Urinary bladder (tissue), 4 donors: ENCODE measurements around the gene NR3C2. TPM values are rescaled to one million over a fixed set of nuclear protein-coding genes. Genes with fewer than 3 reads are reported as not detected.
A peak's percentile ranks its signal among the peaks of the same experiment; 100 is the strongest.

Source experiments
- DNase-seq: peaks from one replicate; pipeline ENCODE4 v3.0.0-alpha.2; 2015; ENCODE audit errors: extremely low spot score
- H3K27ac ChIP-seq: one replicate; pipeline ENCODE4 v1.5.1; 2013; ENCODE audit warnings: low read depth, mild to moderate bottlenecking, moderate library complexity
- H3K36me3 ChIP-seq: one replicate; pipeline ENCODE4 v1.6.1; 2013; ENCODE audit warnings: mild to moderate bottlenecking, moderate library complexity; ENCODE audit not compliant: insufficient read depth
- H3K4me1 ChIP-seq: one replicate; pipeline ENCODE4 v1.6.1; 2013; ENCODE audit warnings: mild to moderate bottlenecking, moderate library complexity; ENCODE audit not compliant: insufficient read depth
- H3K4me3 ChIP-seq: one replicate; pipeline ENCODE4 v1.5.1; 2013; ENCODE audit warnings: low read depth, low read length
- WGBS: extraction: QIAGEN DNeasy Blood & Tissue Kit; methylation state at CpG from one replicate; pipeline ENCODE4 v1.1.7; 2013; 5-methylcytosine and 5-hydroxymethylcytosine counted together
- polyA plus RNA-seq: library from polyadenylated mRNA; stranded (reverse); fragments of 200-250 nt; gene quantifications from one replicate; pipeline ENCODE4 v1.2.3, GENCODE V29; 2013
- total RNA-seq: library from RNA; depleted of rRNA; stranded (reverse); fragments of >200 nt; gene quantifications from one replicate; pipeline ENCODE4 v1.2.3, GENCODE V29; 2014
- donor health status: healthy with polysubstance abuse.
- donor health status: healthy.

Gene NR3C2
- total and polyA plus RNA-seq, 2 donors = 15.5 to 19.1 TPM

DNA sequence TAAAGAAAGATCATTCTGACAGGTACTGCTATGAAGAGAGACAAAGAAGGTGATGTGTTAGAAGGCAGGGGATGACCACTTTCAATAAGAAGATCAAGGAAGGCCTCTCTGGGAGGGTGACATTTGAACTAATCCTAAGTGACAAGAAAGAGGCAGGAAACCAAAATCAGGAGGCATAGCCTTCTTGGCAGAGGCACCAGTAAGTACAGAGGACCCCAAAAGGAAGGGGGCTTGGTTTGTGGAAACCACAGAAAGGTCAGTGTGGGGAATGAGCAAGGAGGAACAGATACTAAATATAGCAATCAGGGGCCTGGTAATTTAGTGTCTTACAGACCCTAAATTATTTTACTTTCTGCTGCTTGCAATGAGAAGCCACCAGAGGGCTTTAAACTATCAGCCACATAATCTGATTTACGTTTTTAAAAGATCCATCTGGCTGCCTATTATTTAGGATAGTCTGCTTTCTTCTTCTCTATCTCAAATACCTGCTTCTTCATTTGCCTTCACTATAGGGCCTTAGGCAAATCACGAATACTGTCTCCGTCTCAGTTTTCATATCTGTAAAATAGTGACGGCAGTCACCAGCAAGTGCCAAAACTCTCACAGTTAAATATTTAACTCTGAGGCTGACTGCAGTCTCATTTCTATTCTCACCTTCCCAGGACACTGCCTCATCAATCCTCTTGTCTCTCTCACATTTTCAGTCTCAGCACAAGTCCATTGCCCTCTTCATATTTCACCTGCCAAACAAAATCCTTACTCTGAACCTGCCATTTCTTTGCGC lies 16.7 kb downstream of the NR3C2 start:
- DNase-seq = no peak
- Histone ChIP-seq H3K36me3 (no peaks in the 10 kb centered on the region), H3K4me1 (no peaks in the 10 kb centered on the region), H3K27ac (no peak overlapping the region), H3K4me3 (no peak overlapping the region)
- WGBS = 70% methylated on average over 5 of the region's 5 CpGs

DNA sequence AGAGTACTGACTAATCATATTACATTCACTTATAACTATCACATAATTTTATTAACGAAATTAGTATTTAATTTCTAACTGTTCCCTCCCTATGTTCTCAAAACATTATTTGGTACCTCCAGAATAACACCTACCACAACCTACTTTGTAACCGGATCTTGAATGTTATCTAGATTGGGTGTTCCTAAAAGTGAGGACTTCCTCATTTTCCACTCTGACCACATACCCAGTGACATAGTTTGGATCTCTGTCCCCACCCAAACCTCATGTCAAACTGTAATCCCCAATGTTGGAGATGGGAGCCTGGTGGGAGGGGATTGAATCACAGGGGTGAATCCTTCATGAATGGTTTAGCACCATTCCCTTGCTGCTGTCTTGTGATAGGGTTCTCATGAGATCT lies 21.8 kb downstream of the NR3C2 start:
- no peak for DNase-seq
- no peaks in the 10 kb centered on the region for H3K36me3 ChIP-seq
- WGBS = 46% methylated on average over 2 of the region's 2 CpGs
- H3K4me3 ChIP-seq = no peak overlapping the region
- H3K4me1 ChIP-seq = no peaks in the 10 kb centered on the region
- H3K27ac ChIP-seq = no peak overlapping the region

DNA sequence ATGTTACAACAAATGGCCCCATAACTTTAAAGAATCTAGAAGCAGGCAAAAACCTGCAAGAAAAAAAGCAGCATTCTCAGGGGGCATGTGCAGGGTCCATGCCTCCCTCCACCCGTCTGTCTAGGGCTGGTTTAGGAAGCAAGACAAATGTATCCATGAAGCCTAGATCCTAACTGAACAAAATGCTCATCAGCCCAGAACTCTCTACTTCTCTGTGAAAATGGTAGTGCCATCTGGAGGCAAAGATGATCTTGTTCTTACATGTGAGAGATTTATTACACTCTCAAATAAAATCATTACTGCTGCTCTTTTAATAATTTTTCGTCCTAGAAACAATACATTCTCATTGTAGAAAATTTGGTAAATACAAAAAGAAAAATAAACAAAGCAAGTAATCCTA lies 26.7 kb downstream of the NR3C2 start:
- 70% methylated on average over 2 of the region's 2 CpGs for WGBS
- Histone ChIP-seq H3K4me3 (no peak overlapping the region), H3K36me3 (no peaks in the 10 kb centered on the region), H3K27ac (no peak overlapping the region), H3K4me1 (no peaks in the 10 kb centered on the region)
- no peak for DNase-seq

DNA sequence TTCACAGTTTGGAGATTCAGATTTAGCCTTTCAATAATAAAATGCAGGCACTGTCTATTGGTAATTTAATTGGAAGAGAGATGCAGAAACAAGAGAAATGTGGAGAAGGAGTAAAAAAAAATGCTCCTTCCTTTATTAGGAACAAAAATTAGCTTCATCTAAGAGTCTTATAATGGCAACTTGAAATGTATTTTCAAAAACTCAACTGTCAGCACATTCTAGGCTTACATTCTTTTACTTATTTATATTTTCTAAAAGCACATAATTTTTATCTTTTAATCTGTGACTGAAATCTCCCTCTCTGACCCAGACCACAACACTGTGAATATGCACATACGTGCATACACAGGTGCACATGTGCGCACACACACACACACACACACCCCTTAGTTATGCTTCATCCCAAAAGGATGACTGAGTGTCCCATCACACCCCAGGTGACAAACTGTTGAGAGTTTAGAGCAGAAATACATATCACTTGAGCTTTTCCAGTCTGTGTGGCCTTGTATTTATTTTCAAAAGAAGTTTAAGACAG lies 29.7 kb downstream of the NR3C2 start:
- 93% methylated on average over 2 of the region's 2 CpGs for WGBS
- Histone ChIP-seq H3K27ac (no peak overlapping the region), H3K4me3 (no peak overlapping the region), H3K36me3 (no peaks in the 10 kb centered on the region), H3K4me1 (no peaks in the 10 kb centered on the region)
- DNase-seq = no peak

DNA sequence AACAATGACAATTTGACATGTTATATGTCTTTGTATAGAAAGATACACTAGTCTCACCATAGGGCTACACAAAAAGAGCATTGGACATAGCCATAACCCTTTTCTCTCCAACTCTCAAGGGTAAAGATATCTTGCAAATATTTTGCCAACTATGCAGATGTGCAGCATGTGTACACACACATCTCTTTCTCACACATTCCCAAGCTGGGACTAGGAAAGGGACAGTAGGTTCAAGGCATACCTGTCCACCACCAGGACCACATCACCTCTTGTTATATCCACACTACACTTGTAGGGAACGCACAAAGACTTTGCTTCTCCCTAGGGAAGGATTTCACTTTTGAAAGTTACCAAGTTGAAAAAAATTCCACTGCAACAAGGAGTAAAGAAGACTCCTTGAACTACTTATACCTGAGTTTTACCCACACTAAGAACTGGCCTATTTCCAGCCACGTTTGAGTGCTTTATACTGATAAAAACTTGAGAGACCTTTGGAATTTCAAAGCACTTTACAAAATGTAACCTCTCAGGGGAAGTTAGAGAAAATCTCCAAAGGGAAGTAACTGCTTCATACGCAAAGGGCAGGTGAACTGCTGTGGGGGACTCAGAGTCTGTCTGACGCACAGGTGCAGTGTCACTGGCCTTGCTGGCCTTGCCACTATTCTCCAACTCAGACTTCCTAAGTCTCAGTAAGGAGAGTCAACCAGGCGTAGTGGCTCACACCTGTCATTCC lies 36.9 kb downstream of the NR3C2 start:
- H3K4me3 ChIP-seq = no peak overlapping the region
- H3K27ac ChIP-seq = no peak overlapping the region
- no peak for DNase-seq
- H3K4me1 ChIP-seq = no peaks in the 10 kb centered on the region
- 91% methylated on average over 5 of the region's 5 CpGs for WGBS
- H3K36me3 ChIP-seq = no peaks in the 10 kb centered on the region

DNA sequence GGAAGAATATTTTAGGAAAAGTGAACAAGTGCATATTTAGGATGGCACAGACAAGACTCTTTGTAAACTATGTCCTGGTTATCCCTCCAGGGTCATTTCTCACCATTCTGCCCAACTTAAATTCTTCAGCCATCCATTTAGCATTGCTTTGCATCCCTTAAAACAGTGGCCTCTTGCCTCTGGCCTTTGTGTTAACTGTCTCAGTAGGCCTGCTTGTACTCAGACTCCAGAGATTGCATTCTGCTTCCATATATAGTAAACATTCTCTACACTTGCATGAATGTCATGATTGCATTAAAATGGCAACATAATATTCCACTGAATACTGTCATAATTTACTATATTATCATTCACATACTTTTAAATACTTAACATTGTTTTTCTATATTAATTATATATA lies 43.2 kb downstream of the NR3C2 start:
- no peak for DNase-seq
- Histone ChIP-seq H3K4me1 (no peaks in the 10 kb centered on the region), H3K27ac (no peak overlapping the region), H3K4me3 (no peak overlapping the region), H3K36me3 (no peaks in the 10 kb centered on the region)

DNA sequence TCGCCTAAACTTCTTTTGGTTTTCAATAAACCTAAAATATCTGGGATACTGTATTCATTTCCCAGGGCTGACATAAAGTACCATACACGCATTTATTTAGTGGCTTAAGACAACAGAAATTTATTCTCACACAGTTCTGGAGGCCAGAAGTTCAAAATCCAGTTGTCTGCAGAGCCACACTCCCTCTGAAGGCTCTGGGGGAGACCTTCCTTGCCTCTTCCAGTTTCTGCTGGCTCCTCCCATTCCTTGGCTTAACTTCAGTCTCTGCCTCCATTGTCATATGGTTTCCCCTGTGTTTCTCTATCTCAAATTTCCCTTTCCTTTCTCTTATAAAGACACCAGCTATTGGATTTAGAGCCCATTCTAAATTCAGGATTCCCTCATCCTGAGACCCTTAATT lies 44.4 kb downstream of the NR3C2 start:
- Histone ChIP-seq H3K36me3 (no peaks in the 10 kb centered on the region), H3K27ac (no peak overlapping the region), H3K4me1 (no peaks in the 10 kb centered on the region), H3K4me3 (no peak overlapping the region)
- DNase-seq = no peak
- WGBS = 90% methylated on average over 2 of the region's 2 CpGs

DNA sequence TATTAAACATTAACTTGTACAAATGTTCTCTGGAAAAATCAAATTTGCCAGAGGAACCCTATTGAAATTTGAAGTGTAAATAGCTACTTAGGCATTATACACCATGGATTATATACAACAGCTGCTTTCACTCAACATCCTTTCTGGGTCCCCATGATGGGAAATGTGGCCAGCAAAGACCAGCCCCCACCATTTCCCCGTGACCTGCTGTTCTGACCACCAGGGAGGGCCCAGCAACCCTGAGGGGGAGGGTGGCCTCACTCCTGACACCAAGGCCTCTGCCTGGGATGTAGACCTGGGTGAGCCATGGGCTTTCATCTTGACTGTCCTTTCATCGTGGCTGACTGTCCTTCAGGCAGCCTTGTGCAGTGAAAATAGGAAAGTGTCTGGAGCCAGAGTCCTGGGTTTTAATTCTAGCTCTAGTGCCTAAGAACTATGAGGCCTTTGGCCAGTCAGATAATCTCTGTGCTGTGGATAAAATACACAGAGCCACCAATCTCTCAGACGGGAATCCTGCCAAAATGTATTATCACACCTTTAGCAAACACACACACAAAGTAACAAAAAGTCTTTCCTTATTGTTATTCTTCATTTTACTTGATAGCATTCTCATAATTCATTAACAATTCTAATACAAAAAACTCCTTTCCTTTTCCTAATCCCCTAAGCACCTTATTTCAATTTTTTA lies 45.1 kb downstream of the NR3C2 start:
- no peaks in the 10 kb centered on the region for H3K36me3 ChIP-seq
- no peak for DNase-seq
- no peak overlapping the region for H3K27ac ChIP-seq
- H3K4me1 ChIP-seq = no peaks in the 10 kb centered on the region
- WGBS = 53% methylated on average over 3 of the region's 3 CpGs
- no peak overlapping the region for H3K4me3 ChIP-seq

DNA sequence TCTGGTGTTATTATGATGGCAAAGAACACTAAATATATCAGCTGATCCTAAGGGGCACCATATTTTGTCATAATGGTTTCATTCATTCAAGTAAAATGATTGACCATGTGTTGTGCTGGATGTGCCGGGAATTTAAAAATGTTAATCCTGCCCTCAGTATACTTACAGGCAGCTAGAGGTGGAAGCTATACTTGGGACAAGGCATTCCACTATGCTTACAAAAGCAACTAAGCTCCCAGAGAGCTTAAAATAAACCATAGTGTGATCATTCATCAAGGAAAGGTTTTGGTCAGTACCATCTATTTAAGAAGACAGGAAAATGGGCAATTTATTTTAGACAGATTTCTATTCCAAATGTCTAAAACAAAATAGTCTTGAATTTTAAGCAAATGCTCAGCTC lies 46.4 kb downstream of the NR3C2 start:
- Histone ChIP-seq H3K27ac (no peak overlapping the region), H3K4me3 (no peak overlapping the region), H3K36me3 (no peaks in the 10 kb centered on the region), H3K4me1 (no peaks in the 10 kb centered on the region)
- 89% methylated on average over 1 of the region's 1 CpG for WGBS
- no peak for DNase-seq

DNA sequence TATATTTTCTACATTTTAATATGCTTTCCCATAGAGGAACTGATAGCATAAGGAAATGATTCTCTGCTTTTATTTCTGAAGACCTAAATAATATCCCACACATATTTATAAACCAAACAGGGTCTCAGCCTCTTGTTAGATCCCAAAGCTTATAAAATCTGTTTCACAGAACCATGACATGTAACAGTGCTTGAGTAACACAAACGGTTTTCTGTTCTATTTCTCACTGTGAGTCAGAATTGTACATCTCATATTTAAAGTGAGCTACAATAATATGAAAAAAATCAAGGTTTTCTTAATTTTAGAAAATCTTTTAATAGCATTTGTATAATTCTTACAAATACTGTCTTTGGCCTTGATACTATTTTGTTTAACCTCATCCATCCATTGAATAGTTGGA lies 51.2 kb downstream of the NR3C2 start:
- no peaks in the 10 kb centered on the region for H3K4me1 ChIP-seq
- WGBS = 41% methylated on average over 1 of the region's 1 CpG
- no peak overlapping the region for H3K4me3 ChIP-seq
- H3K27ac ChIP-seq = no peak overlapping the region
- H3K36me3 ChIP-seq = no peaks in the 10 kb centered on the region
- no peak for DNase-seq

DNA sequence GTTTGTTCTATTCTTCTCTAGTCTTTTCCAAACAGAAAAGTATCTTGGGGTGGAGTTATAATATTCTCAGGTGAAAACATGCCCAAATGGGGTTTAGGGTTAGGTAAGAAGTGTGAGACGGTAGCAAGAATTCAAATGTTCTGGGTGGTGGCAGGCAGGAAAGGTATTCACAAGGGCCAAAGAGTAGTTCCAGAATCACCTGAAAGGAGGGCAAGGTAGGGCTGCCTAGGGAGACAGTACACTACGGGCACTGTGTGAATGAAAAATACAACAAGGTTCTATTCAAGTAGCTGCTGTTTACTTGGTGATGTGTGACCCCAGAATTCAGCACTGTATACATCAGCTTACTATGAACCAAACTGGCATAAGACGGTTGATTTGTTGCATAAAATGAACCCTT lies 51.9 kb downstream of the NR3C2 start:
- WGBS = 93% methylated on average over 3 of the region's 3 CpGs
- H3K4me3 ChIP-seq = no peak overlapping the region
- H3K27ac ChIP-seq = no peak overlapping the region
- no peaks in the 10 kb centered on the region for H3K36me3 ChIP-seq
- H3K4me1 ChIP-seq = no peaks in the 10 kb centered on the region
- DNase-seq = no peak

DNA sequence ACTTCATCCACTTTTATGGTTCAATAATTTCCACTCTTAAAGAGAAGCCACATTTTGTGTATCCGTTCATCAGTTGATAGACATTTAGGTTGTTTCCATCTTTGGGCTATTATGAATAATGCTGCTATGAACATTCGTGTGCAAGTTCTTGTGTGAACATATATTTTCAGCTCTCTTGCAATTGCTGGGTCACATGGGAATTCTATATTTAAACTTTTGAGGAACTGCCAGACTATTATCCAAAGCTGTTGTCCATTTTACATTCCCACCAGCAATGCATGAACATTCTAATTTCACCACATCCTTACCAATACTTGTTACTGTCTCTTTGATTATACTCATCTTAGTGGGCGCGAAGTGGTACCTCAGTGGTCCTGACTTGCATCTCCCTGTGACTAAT lies 61.9 kb downstream of the NR3C2 start:
- Histone ChIP-seq H3K4me3 (no peak overlapping the region), H3K27ac (no peak overlapping the region), H3K4me1 (no peaks in the 10 kb centered on the region), H3K36me3 (no peaks in the 10 kb centered on the region)
- no peak for DNase-seq
- 90% methylated on average over 4 of the region's 4 CpGs for WGBS

DNA sequence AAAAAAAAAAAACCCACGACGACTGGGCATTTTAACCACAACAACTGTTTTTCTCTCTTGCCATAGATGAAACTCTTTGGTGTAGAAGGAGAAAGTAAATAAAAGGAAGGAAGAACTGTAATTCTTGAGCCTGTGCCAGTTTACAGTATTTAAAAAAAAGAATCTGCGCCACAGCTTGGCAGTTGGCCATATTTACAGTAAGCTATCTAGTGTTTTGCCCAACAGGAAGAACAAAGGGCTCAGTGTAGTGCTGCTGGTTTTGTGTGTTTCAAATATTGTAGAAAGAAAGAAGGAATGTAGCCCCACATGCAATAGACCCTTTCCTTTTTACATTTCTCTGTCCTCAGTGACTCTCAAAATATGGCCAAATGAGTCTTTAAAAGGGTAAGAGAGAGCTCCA lies 66.1 kb downstream of the NR3C2 start:
- Histone ChIP-seq H3K36me3 (no peaks in the 10 kb centered on the region), H3K4me1 (no peaks in the 10 kb centered on the region), H3K4me3 (no peak overlapping the region), H3K27ac (no peak overlapping the region)
- WGBS = 7% methylated on average over 3 of the region's 3 CpGs
- DNase-seq = peak; percentile 62

DNA sequence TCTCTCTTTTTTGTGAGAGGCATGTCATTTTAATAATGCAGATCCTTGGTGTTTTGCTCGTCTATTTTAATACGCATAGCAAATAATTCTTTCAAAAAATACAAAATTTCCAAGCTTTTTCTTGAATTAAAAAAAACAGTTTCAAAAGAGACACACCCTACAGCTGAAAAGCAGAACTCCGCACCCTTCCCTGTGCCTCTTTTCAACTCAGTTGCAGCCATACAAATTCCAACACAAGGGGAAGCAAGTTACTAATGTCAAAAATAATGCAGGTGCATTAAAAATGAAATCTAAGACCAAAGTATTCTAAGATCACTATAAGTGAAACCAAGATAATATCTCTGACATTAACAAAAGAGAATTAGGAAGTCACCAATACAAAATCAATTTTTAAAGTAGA lies 66.6 kb downstream of the NR3C2 start:
- no peak overlapping the region for H3K27ac ChIP-seq
- WGBS = 80% methylated on average over 3 of the region's 3 CpGs

More for the DNA sequence above, 66.6 kb downstream of the NR3C2 start:
- Histone ChIP-seq H3K4me1 (no peaks in the 10 kb centered on the region), H3K4me3 (no peak overlapping the region), H3K36me3 (no peaks in the 10 kb centered on the region)
- no peak for DNase-seq
